Measurements from ENCODE around the gene AMDHD1.
A peak's percentile ranks its signal among the peaks of the same experiment; 100 is the strongest.

AMDHD1 gene

GRCh38 chr12:95943330-95943842 lies at the start of gene AMDHD1:
Gene AMDHD1 (plus strand): TSS chr12:95943331. CDS start chr12:95943399, 68 bp downstream.
- peak; percentile 71 for DNase-seq

- no peak for DNase-seq
These were observed 46.3 kb upstream of the AMDHD1 start for GRCh38 chr12:95896846-95897245.

GRCh38 chr12:95898081-95898480 lies 45.0 kb upstream of the AMDHD1 start:
- DNase-seq = no peak

GRCh38 chr12:95908573-95908972 lies 34.6 kb upstream of the AMDHD1 start:
- DNase-seq = no peak

- no peak for DNase-seq
These were observed 33.3 kb upstream of the AMDHD1 start for GRCh38 chr12:95909871-95910270.

GRCh38 chr12:95918194-95918993 lies 24.7 kb upstream of the AMDHD1 start:
- peak; percentile 49 for DNase-seq

- DNase-seq = no peak
These were observed 24.0 kb upstream of the AMDHD1 start for GRCh38 chr12:95919110-95919509.

- no peak for DNase-seq
These were observed 20.9 kb upstream of the AMDHD1 start for GRCh38 chr12:95922231-95922630.

- no peak for DNase-seq
These were observed 2.6 kb upstream of the AMDHD1 start for GRCh38 chr12:95940514-95940913.

- peak; percentile 10 for DNase-seq
These were observed 1.0 kb upstream of the AMDHD1 start for GRCh38 chr12:95942101-95942523.

GRCh38 chr12:95942524-95943329 lies 404 bp upstream of the AMDHD1 start, which contains the start of gene CCDC38:
Gene CCDC38 (minus strand): TSS chr12:95942614. CDS start chr12:95936509, 6,105 bp downstream.
- peak; percentile 84 for DNase-seq

GRCh38 chr12:95944108-95944704 lies 1.1 kb downstream of the AMDHD1 start:
- no peak for DNase-seq

GRCh38 chr12:95949477-95950206 lies 6.5 kb downstream of the AMDHD1 start:
- no peak for DNase-seq

- DNase-seq = no peak
These were observed 8.4 kb downstream of the AMDHD1 start for GRCh38 chr12:95951515-95951914.

GRCh38 chr12:95953000-95953399 lies 9.9 kb downstream of the AMDHD1 start:
- DNase-seq = no peak

GRCh38 chr12:95955549-95956159 lies 12.5 kb downstream of the AMDHD1 start:
- no peak for DNase-seq

- no peak for DNase-seq
These were observed 13.5 kb downstream of the AMDHD1 start for GRCh38 chr12:95956557-95957145.

GRCh38 chr12:95959107-95959506 lies 16.0 kb downstream of the AMDHD1 start:
- no peak for DNase-seq

- no peak for DNase-seq
These were observed 17.1 kb downstream of the AMDHD1 start for GRCh38 chr12:95960241-95960640.

- no peak for DNase-seq
These were observed 19.1 kb downstream of the AMDHD1 start for GRCh38 chr12:95962222-95962621.

- no peak for DNase-seq
These were observed 20.0 kb downstream of the AMDHD1 start for GRCh38 chr12:95963096-95963495.
